SU-DHL-6 (cell line): ENCODE measurements around the gene CEP104.

ENCODE experiments used
- H2AFZ ChIP-seq: fragments of 200-600 bp; sonication (generic); 2 replicates; pipeline ENCODE4 v1.6.1; 2014; ENCODE audit warnings: low read depth, mild to moderate bottlenecking, moderate library complexity, mixed read lengths, antibody characterized with exemption, low read length; ENCODE audit not compliant: severe bottlenecking
- H3F3A ChIP-seq: fragments of 200-600 bp; shearing (Covaris generic); 2 replicates; pipeline ENCODE4 v1.6.0; 2016; ENCODE audit warnings: antibody characterized with exemption, mild to moderate bottlenecking; ENCODE audit not compliant: insufficient read depth
- H3K27ac ChIP-seq: fragments of 200-600 bp; sonication (generic); 2 replicates; pipeline ENCODE4 v1.5.1; 2016; ENCODE audit warnings: low read depth, mild to moderate bottlenecking, low read length, moderate library complexity, mixed read lengths
- H3K27me3 ChIP-seq: fragments of 200-600 bp; sonication (generic), shearing (Covaris generic); 2 replicates; pipeline ENCODE4 v1.6.0; 2014; ENCODE audit warnings: mild to moderate bottlenecking, low read length
- H3K36me3 ChIP-seq: fragments of 200-600 bp; sonication (generic); 2 replicates; pipeline ENCODE4 v1.6.1; 2014; ENCODE audit warnings: mild to moderate bottlenecking, low read length, mixed read lengths
- H3K4me2 ChIP-seq: fragments of 300-600, 200-600 bp; shearing (Covaris generic), sonication (generic); 2 replicates; pipeline ENCODE4 v1.6.0; 2014; ENCODE audit warnings: low read length, low read depth, mild to moderate bottlenecking; ENCODE audit not compliant: poor library complexity, severe bottlenecking
- H3K4me3 ChIP-seq: fragments of 200-600 bp; sonication (generic); 2 replicates; pipeline ENCODE4 v1.5.1; 2014; ENCODE audit warnings: antibody characterized with exemption, low read length, mild to moderate bottlenecking, mixed read lengths; ENCODE audit not compliant: insufficient read depth, poor library complexity, severe bottlenecking
- H3K79me2 ChIP-seq: fragments of 200-600 bp; sonication (generic); 2 replicates; pipeline ENCODE4 v1.6.1; 2014; ENCODE audit warnings: mild to moderate bottlenecking, low read length, moderate library complexity; ENCODE audit not compliant: insufficient read depth
- H3K9ac ChIP-seq: fragments of 200-600 bp; sonication (generic); 2 replicates; pipeline ENCODE4 v1.7.0; 2014; ENCODE audit warnings: mild to moderate bottlenecking, low read length
- H3K9me2 ChIP-seq: fragments of 200-600 bp; sonication (generic); replicated peaks from 2 replicates; pipeline ENCODE4 v1.6.1; 2014; ENCODE audit warnings: low read length; ENCODE audit not compliant: insufficient read depth
- H3K9me3 ChIP-seq: fragments of 200-600 bp; sonication (generic); 2 replicates; pipeline ENCODE4 v1.6.1; 2014; ENCODE audit warnings: low read length, mixed read lengths; ENCODE audit not compliant: insufficient read depth
- H4K20me1 ChIP-seq: fragments of 200-600 bp; sonication (generic); 2 replicates; pipeline ENCODE4 v1.6.1; 2014; ENCODE audit warnings: low read depth, mild to moderate bottlenecking, antibody characterized with exemption, low read length, moderate library complexity, mixed read lengths
- CTCF ChIP-seq: fragments of 200-600 bp; sonication (generic); IDR thresholded peaks from one replicate; pipeline ENCODE4 v1.5.1; 2017; ENCODE audit warnings: antibody characterized with exemption, mild to moderate bottlenecking, low read length, moderate library complexity; ENCODE audit not compliant: insufficient read depth, poor library complexity, severe bottlenecking
- EZH2phosphoT487 ChIP-seq: fragments of 200-600 bp; sonication (generic), shearing (Covaris generic); conservative IDR thresholded peaks from 2 replicates; pipeline ENCODE4 v1.6.1; 2018; ENCODE audit warnings: mild to moderate bottlenecking, antibody characterized with exemption, low read length, moderate library complexity, mixed read lengths

The CEP104 gene

DNA sequence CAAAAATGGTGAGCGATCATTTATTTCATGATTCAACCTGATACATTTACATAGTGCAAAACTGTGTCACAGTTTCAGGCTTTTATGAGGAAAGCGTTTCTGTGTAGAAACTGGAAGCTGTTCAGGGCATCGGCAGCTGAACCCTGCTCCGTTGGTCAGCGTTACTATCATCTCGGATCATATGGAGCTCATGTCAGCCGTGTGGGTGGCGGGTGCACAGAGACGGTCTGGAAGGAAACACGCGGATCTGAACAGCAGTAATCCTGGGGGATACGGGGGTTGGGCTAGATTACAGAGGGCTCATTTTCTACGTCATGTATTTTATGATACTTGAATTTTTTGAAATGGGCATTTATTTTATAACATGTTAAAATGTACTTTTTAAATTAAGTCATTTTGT, 28.0 kb upstream of the CEP104 start:
- no peaks in the 10 kb centered on the region for H4K20me1 ChIP-seq
- H3K9me2 ChIP-seq: no peaks in the 10 kb centered on the region

DNA sequence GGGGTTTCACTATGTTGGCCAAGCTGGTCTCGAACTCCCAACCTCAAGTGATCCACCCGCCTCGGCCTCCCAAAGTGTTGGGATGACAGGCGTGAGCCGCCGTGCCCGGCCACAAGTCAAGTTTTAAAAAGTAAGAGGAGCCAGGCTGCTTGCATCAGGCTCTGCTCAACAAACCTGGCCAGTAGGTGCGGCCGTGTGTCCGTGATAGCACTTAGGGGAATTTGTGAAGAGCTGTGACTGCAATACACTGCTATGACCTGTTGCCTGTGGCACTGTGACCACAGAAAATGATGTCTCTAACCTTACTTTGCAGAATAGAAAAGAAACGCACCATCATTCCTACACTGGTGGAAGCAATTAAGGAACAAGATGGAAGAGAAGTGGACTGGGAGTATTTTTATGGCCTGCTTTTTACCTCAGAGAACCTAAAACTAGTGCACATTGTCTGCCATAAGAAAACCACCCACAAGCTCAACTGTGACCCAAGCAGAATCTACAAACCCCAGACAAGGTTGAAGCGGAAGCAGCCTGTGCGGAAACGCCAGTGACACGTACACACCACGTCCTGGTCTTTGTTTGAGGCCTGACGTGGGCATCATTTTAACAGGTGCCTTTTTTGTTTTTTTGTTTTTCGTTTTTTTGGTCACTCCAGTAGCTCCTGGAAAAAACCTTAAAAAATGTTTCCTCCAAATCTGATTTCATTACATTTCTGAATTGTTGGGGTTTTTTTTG, 26.3 kb upstream of the CEP104 start:
- no peak overlapping the region for H3K4me2 ChIP-seq
- H2AFZ ChIP-seq: no peak overlapping the region
- H3K9me3 ChIP-seq: no peaks in the 10 kb centered on the region
- H3K9ac ChIP-seq: no peak overlapping the region
- no peaks in the 10 kb centered on the region for H3K9me2 ChIP-seq
- H3K27me3 ChIP-seq: no peaks in the 10 kb centered on the region
- H3K27ac ChIP-seq: no peak overlapping the region
- no peaks in the 10 kb centered on the region for H3K36me3 ChIP-seq
- no peak overlapping the region for H3K4me3 ChIP-seq
- TF ChIP-seq CTCF (no peak), EZH2phosphoT487 (no peak)
- H3K79me2 ChIP-seq: no peaks in the 10 kb centered on the region
- H4K20me1 ChIP-seq: no peaks in the 10 kb centered on the region
- H3F3A ChIP-seq: no peaks in the 10 kb centered on the region

More for the DNA sequence above, 28.0 kb upstream of the CEP104 start:
- H3K27me3 ChIP-seq: no peaks in the 10 kb centered on the region
- no peak overlapping the region for H3K27ac ChIP-seq
- H3K9me3 ChIP-seq: no peaks in the 10 kb centered on the region
- H2AFZ ChIP-seq: no peak overlapping the region
- no peaks in the 10 kb centered on the region for H3F3A ChIP-seq
- TF ChIP-seq CTCF (no peak), EZH2phosphoT487 (no peak)
- no peak overlapping the region for H3K4me2 ChIP-seq
- no peaks in the 10 kb centered on the region for H3K36me3 ChIP-seq
- H3K4me3 ChIP-seq: no peak overlapping the region
- no peaks in the 10 kb centered on the region for H3K79me2 ChIP-seq
- no peak overlapping the region for H3K9ac ChIP-seq

DNA sequence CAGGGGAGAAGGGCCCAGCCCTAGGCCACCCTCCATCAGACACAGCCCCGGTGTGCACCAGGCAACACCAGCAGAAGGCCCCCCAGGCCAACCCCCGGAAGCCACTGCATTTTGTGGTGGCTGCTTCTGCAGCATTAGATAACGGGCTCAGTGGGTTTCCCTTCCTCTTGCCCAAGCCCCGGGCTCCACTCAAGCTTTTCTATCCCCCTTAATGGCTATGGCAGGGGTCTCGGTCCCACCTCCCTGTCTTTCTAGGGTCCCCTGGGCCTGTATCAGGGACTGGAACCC, 24.1 kb upstream of the CEP104 start:
- Histone ChIP-seq H3K36me3 (no peaks in the 10 kb centered on the region), H3K27me3 (no peaks in the 10 kb centered on the region), H3K79me2 (no peaks in the 10 kb centered on the region), H3F3A (no peaks in the 10 kb centered on the region), H3K9ac (no peak overlapping the region), H3K27ac (no peak overlapping the region), H3K4me2 (no peak overlapping the region), H4K20me1 (no peaks in the 10 kb centered on the region), H3K9me2 (no peaks in the 10 kb centered on the region), H3K9me3 (no peaks in the 10 kb centered on the region), H2AFZ (no peak overlapping the region), H3K4me3 (no peak overlapping the region)
- TF ChIP-seq EZH2phosphoT487 (no peak), CTCF (no peak)
